Neural cell (in vitro differentiated cells): ENCODE measurements around the gene HEATR9. TPM values are rescaled to one million over a fixed set of nuclear protein-coding genes. Genes with fewer than 3 reads are reported as not detected.

Experiments used
- H2AFZ ChIP-seq: fragments of 200-600, 300-800 bp; sonication (generic), shearing (Covaris generic); 2 replicates; pipeline ENCODE4 v1.6.0; 2014; ENCODE audit warnings: low read depth, mild to moderate bottlenecking, antibody characterized with exemption, low read length, moderate library complexity
- H3F3A ChIP-seq: fragments of 200-600 bp; shearing (Covaris generic); 2 replicates; pipeline ENCODE4 v1.6.1; 2016; ENCODE audit warnings: mild to moderate bottlenecking, moderate library complexity, mixed read lengths, antibody characterized with exemption, low read length; ENCODE audit not compliant: insufficient read depth, poor library complexity, severe bottlenecking
- H3K27ac ChIP-seq: fragments of 200-600, 300-800 bp; sonication (generic), shearing (Covaris generic); 2 replicates; pipeline ENCODE4 v1.5.1; 2014; ENCODE audit warnings: mild to moderate bottlenecking, low read length, moderate library complexity
- H3K27me3 ChIP-seq: fragments of 300-800, 200-600 bp; sonication (generic), shearing (Covaris generic); 2 replicates; pipeline ENCODE4 v1.6.0; 2014; ENCODE audit warnings: mild to moderate bottlenecking, low read depth, low read length, moderate library complexity; ENCODE audit not compliant: insufficient read depth
- H3K36me3 ChIP-seq: fragments of 300-800, 200-600 bp; sonication (generic), shearing (Covaris generic); 2 replicates; pipeline ENCODE4 v1.5.1; 2014; ENCODE audit warnings: mild to moderate bottlenecking, antibody characterized with exemption, low read length, moderate library complexity; ENCODE audit not compliant: insufficient read depth
- H3K4me2 ChIP-seq: fragments of 300-800, 200-600 bp; sonication (generic), shearing (Covaris generic); 2 replicates; pipeline ENCODE4 v1.6.0; 2014; ENCODE audit warnings: mild to moderate bottlenecking, low read length
- H3K4me3 ChIP-seq: fragments of 300-800, 200-600 bp; sonication (generic), shearing (Covaris generic); 2 replicates; pipeline ENCODE4 v1.5.1; 2014; ENCODE audit warnings: mild to moderate bottlenecking, low read length, moderate library complexity
- H3K79me2 ChIP-seq: fragments of 200-600 bp; shearing (Covaris generic); replicated peaks from 2 replicates; pipeline ENCODE4 v1.6.0; 2014; ENCODE audit warnings: mild to moderate bottlenecking, low read length, moderate library complexity; ENCODE audit not compliant: insufficient read depth
- H3K9ac ChIP-seq: fragments of 300-800, 200-600 bp; sonication (generic), shearing (Covaris generic); 2 replicates; pipeline ENCODE4 v1.6.1; 2016; ENCODE audit warnings: mild to moderate bottlenecking, low read length, mixed read lengths
- H3K9me2 ChIP-seq: fragments of 200-600 bp; shearing (Covaris generic); 2 replicates; pipeline ENCODE4 v1.6.1; 2016; ENCODE audit warnings: mild to moderate bottlenecking, low read length, mixed read lengths; ENCODE audit not compliant: insufficient read depth
- H3K9me3 ChIP-seq: fragments of 200-600, 300-800 bp; sonication (generic), shearing (Covaris generic); 2 replicates; pipeline ENCODE4 v1.6.1; 2016; ENCODE audit warnings: mild to moderate bottlenecking, mixed run types, low read length, moderate library complexity, mixed read lengths
- H4K20me1 ChIP-seq: fragments of 200-600 bp; shearing (Covaris generic); 2 replicates; pipeline ENCODE4 v1.6.1; 2016; ENCODE audit warnings: mild to moderate bottlenecking, mixed run types; ENCODE audit not compliant: insufficient read depth
- EP300 ChIP-seq: fragments of 450-650 bp; conservative IDR thresholded peaks from 2 replicates; pipeline ENCODE4 v1.6.1; 2014; ENCODE audit warnings: antibody characterized with exemption, mild to moderate bottlenecking, moderate library complexity; ENCODE audit not compliant: poor library complexity, severe bottlenecking
- EZH2 ChIP-seq: fragments of 200-600, 300-800 bp; shearing (Covaris generic), sonication (generic); IDR thresholded peaks from 2 replicates; pipeline ENCODE4 v1.6.1; 2014; ENCODE audit warnings: antibody characterized with exemption, low read length, borderline replicate concordance, mild to moderate bottlenecking; ENCODE audit not compliant: insufficient read depth, poor library complexity, severe bottlenecking
- MXI1 ChIP-seq: fragments of 450-650 bp; conservative IDR thresholded peaks from 2 replicates; pipeline ENCODE4 v1.6.1; 2014; ENCODE audit warnings: antibody characterized with exemption, mild to moderate bottlenecking; ENCODE audit not compliant: poor library complexity, severe bottlenecking
- POLR2AphosphoS5 ChIP-seq: IDR thresholded peaks from 2 replicates; pipeline ENCODE4 v1.6.1; 2012
- RAD21 ChIP-seq: fragments of 450-650 bp; conservative IDR thresholded peaks from 2 replicates; pipeline ENCODE4 v1.6.1; 2014; ENCODE audit warnings: antibody characterized with exemption, mild to moderate bottlenecking, moderate library complexity
- SMC3 ChIP-seq: fragments of 450-650 bp; conservative IDR thresholded peaks from 2 replicates; pipeline ENCODE4 v1.6.1; 2014; ENCODE audit warnings: antibody characterized with exemption, mild to moderate bottlenecking, moderate library complexity; ENCODE audit not compliant: poor library complexity
- TAF1 ChIP-seq: IDR thresholded peaks from 2 replicates; pipeline ENCODE4 v1.6.1; 2012; ENCODE audit warnings: low read depth
- polyA plus RNA-seq: library from polyadenylated mRNA; depleted of rRNA; stranded (reverse); fragments of >200 nt; gene quantifications from 2 replicates; pipeline ENCODE4 v1.2.3, GENCODE V29; 2014
- TF ChIP-seq, protein P1 (sequence below): IDR thresholded peaks from 2 replicates; pipeline ENCODE4 v1.6.1; 2012; ENCODE audit warnings: borderline replicate concordance
- TF ChIP-seq, protein P2 (sequence below): fragments of 450-650 bp; IDR thresholded peaks from 2 replicates; pipeline ENCODE4 v1.5.1; 2014; ENCODE audit warnings: antibody characterized with exemption, mild to moderate bottlenecking, moderate library complexity; ENCODE audit not compliant: poor library complexity, severe bottlenecking

The HEATR9 gene
- polyA plus RNA-seq, 1 donor from 2014 or later = not detected

DNA sequence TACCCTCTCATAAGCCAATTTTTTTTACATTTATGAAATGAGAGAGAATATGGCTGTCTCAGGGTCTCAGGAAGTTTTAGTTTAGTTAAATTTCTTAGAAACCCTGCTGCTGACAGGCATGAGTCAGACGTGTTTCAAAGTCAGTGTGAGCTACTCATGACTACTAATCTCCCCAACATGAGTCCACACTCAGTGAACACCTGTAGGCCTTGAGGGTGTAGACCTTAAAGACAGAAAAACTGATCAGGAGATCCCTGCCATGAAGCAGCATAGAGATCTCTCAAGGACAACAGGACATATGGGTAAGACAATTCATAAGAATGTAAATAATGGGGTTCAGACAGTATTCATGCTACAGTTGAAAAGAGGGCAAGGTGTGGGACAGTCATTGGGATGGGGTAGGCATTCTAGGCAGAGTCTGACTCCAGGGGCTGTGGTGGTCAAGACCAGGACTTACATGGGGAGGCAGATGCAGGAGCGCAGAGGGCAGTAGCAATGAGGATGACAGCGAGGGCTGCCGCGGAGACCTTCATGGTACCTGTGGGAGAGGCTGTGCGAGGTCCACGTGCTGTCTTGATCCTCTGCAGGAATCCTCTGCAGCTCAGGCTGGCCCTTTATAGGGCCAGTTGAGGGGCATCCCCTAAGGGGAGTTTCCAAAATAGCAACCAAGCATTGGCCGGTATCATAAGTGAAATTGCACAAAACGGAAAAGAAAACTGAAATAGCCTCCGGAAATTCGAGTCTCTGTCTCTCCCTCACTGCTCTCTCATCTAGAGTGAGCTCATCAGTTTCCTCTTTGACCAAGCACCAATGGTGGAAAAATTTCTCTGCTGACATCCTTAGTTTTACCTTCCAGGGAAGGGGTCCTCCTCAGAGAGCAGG is 11.3 kb upstream of the HEATR9 start, which contains the start of gene CCL5:
Gene CCL5, minus strand, starts transcription at position 588 of the 882 bp plus-strand sequence.
- Histone ChIP-seq H3F3A (no peaks in the 10 kb centered on the region), H4K20me1 (no peaks in the 10 kb centered on the region), H3K79me2 (no peaks in the 10 kb centered on the region), H3K36me3 (no peaks in the 10 kb centered on the region), H3K9me2 (no peaks in the 10 kb centered on the region), H3K9me3 (no peaks in the 10 kb centered on the region), H3K27me3 (no peaks in the 10 kb centered on the region), H3K4me3 (no peak within 1 kb of the TSS), H2AFZ (no peak within 1 kb of the TSS), H3K9ac (no peak within 1 kb of the TSS), H3K27ac (no peak within 1 kb of the TSS), H3K4me2 (no peak within 1 kb of the TSS)
- TF ChIP-seq, protein P1, sequence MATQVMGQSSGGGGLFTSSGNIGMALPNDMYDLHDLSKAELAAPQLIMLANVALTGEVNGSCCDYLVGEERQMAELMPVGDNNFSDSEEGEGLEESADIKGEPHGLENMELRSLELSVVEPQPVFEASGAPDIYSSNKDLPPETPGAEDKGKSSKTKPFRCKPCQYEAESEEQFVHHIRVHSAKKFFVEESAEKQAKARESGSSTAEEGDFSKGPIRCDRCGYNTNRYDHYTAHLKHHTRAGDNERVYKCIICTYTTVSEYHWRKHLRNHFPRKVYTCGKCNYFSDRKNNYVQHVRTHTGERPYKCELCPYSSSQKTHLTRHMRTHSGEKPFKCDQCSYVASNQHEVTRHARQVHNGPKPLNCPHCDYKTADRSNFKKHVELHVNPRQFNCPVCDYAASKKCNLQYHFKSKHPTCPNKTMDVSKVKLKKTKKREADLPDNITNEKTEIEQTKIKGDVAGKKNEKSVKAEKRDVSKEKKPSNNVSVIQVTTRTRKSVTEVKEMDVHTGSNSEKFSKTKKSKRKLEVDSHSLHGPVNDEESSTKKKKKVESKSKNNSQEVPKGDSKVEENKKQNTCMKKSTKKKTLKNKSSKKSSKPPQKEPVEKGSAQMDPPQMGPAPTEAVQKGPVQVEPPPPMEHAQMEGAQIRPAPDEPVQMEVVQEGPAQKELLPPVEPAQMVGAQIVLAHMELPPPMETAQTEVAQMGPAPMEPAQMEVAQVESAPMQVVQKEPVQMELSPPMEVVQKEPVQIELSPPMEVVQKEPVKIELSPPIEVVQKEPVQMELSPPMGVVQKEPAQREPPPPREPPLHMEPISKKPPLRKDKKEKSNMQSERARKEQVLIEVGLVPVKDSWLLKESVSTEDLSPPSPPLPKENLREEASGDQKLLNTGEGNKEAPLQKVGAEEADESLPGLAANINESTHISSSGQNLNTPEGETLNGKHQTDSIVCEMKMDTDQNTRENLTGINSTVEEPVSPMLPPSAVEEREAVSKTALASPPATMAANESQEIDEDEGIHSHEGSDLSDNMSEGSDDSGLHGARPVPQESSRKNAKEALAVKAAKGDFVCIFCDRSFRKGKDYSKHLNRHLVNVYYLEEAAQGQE = no peak
- TF ChIP-seq TAF1 = no peak
- TF ChIP-seq, protein P2, sequence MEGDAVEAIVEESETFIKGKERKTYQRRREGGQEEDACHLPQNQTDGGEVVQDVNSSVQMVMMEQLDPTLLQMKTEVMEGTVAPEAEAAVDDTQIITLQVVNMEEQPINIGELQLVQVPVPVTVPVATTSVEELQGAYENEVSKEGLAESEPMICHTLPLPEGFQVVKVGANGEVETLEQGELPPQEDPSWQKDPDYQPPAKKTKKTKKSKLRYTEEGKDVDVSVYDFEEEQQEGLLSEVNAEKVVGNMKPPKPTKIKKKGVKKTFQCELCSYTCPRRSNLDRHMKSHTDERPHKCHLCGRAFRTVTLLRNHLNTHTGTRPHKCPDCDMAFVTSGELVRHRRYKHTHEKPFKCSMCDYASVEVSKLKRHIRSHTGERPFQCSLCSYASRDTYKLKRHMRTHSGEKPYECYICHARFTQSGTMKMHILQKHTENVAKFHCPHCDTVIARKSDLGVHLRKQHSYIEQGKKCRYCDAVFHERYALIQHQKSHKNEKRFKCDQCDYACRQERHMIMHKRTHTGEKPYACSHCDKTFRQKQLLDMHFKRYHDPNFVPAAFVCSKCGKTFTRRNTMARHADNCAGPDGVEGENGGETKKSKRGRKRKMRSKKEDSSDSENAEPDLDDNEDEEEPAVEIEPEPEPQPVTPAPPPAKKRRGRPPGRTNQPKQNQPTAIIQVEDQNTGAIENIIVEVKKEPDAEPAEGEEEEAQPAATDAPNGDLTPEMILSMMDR = no peak
- no peak for TF ChIP-seq EZH2
- no peak for TF ChIP-seq RAD21
- TF ChIP-seq MXI1 = no peak
- no peak for TF ChIP-seq POLR2AphosphoS5
- no peak for TF ChIP-seq EP300
- TF ChIP-seq SMC3 = no peak

DNA sequence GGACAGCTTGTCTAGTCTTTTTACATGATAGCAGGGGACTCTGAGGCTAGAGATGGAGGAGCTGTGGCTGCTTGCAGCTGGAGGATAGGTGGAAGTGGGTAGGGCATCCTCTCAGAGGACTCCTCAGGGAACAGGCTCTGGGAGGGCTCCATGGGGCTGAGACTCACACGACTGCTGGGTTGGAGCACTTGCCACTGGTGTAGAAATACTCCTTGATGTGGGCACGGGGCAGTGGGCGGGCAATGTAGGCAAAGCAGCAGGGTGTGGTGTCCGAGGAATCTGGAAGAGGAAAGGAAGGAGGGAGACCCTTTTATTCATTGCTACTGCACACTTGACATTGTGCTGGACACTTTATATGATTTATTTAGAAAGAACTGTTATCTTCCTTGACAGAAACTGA is 9.7 kb upstream of the HEATR9 start:
- no peaks in the 10 kb centered on the region for H3K27me3 ChIP-seq
- H3K9ac ChIP-seq = no peak overlapping the region
- no peak overlapping the region for H2AFZ ChIP-seq
- no peak overlapping the region for H3K27ac ChIP-seq
- H3K4me3 ChIP-seq = no peak overlapping the region
- H3K9me2 ChIP-seq = no peaks in the 10 kb centered on the region
- no peaks in the 10 kb centered on the region for H4K20me1 ChIP-seq
- H3F3A ChIP-seq = no peaks in the 10 kb centered on the region
- H3K79me2 ChIP-seq = no peaks in the 10 kb centered on the region
- H3K36me3 ChIP-seq = no peaks in the 10 kb centered on the region
- no peak overlapping the region for H3K4me2 ChIP-seq
- H3K9me3 ChIP-seq = no peaks in the 10 kb centered on the region
- TF ChIP-seq POLR2AphosphoS5 = no peak
- TF ChIP-seq, protein P1 = no peak
